Stomach (tissue), 4 donors: ENCODE measurements around the gene PDGFD.

Experiments
- CTCF ChIP-seq, 7 experiments: fragments of 450-650 bp in 4 of 7; fragments of 200-600 bp in 3 of 7; sonication (generic) in 3 of 7; IDR thresholded peaks; one replicate each; pipeline ENCODE4 v1.5.1; 2016 to 2019; ENCODE audit warnings: antibody characterized with exemption in 7 of 7, control low read depth in 2 of 7, mild to moderate bottlenecking in 1 of 7
- EP300 ChIP-seq: sonication (generic); formaldehyde crosslinking; IDR thresholded peaks from one replicate; pipeline ENCODE4 v1.6.1; 2017; ENCODE audit warnings: antibody characterized with exemption
- POLR2A ChIP-seq, 4 donors: fragments of 450-650 bp; IDR thresholded peaks; one replicate each; pipeline ENCODE4 v1.6.1; 2016; ENCODE audit warnings: antibody characterized with exemption in 4 of 4, control low read depth in 2 of 4, mild to moderate bottlenecking in 1 of 4, moderate library complexity in 1 of 4

GRCh38 chr11:104120493-104121137, 43.3 kb downstream of the PDGFD start:
- TF ChIP-seq POLR2A (IDR thresholded peaks at IDR 0.05) (no peak), EP300 (no peak), CTCF (IDR thresholded peaks at IDR 0.05) (no peak)
